Lung (tissue), 12 donors: ENCODE data around the gene STK24. TPM values are rescaled to one million over a fixed set of nuclear protein-coding genes. Genes with fewer than 3 reads are reported as not detected.

Experiments used
- ATAC-seq: fragments of 200-7000 bp; cut with Tn5 transposase; one replicate; pipeline ENCODE4 v1.9.1; 2020; ENCODE audit warnings: moderate number of reproducible peaks; ENCODE audit not compliant: insufficient read depth, low FRiP score
- DNase-seq, 3 donors: peaks; one replicate each; pipeline ENCODE4 v3.0.0-alpha.2; 2013 to 2017
- H3K27ac ChIP-seq, 2 donors: one replicate each; pipeline ENCODE4 v1.5.1; 2013; ENCODE audit warnings: mild to moderate bottlenecking in 2 of 2, moderate library complexity in 2 of 2, control low read depth in 1 of 2, inconsistent platforms in 1 of 2, low read depth in 1 of 2, low read length in 1 of 2
- H3K27me3 ChIP-seq, 3 donors: one replicate each; pipeline ENCODE4 v1.5.1; 2013; ENCODE audit warnings: low read length in 2 of 3; ENCODE audit not compliant: control insufficient read depth in 3 of 3, insufficient read depth in 3 of 3
- H3K36me3 ChIP-seq, 4 donors: one replicate each; pipeline ENCODE4 v1.5.1; 2013; ENCODE audit warnings: low read length in 4 of 4, mild to moderate bottlenecking in 1 of 4, moderate library complexity in 1 of 4; ENCODE audit not compliant: control insufficient read depth in 4 of 4, insufficient read depth in 4 of 4
- H3K4me1 ChIP-seq, 5 donors: one replicate each; pipeline ENCODE4 v1.5.1; 2013; ENCODE audit warnings: low read length in 5 of 5, mild to moderate bottlenecking in 2 of 5, moderate library complexity in 1 of 5; ENCODE audit not compliant: control insufficient read depth in 5 of 5, insufficient read depth in 5 of 5
- H3K4me3 ChIP-seq: one replicate; pipeline ENCODE4 v1.5.1; 2013; ENCODE audit warnings: mild to moderate bottlenecking, control low read depth, moderate library complexity
- H3K9ac ChIP-seq, 2 donors: one replicate each; pipeline ENCODE4 v1.5.1; 2013; ENCODE audit warnings: low read length in 2 of 2, control low read depth in 1 of 2; ENCODE audit not compliant: insufficient read depth in 1 of 2
- H3K9me3 ChIP-seq, 4 donors: one replicate each; pipeline ENCODE4 v1.5.1; 2013; ENCODE audit warnings: low read length in 3 of 4, mild to moderate bottlenecking in 1 of 4, moderate library complexity in 1 of 4; ENCODE audit not compliant: control insufficient read depth in 4 of 4, insufficient read depth in 3 of 4
- CTCF ChIP-seq: IDR thresholded peaks from 2 replicates; pipeline ENCODE4 v1.5.1; 2012; ENCODE audit warnings: mild to moderate bottlenecking; ENCODE audit errors: control extremely low read depth, extremely low read depth
- WGBS, 2 donors: extraction: QIAGEN DNeasy Blood & Tissue Kit; methylation state at CpG; one replicate each; pipeline ENCODE4 v1.1.7; 2013; 5-methylcytosine and 5-hydroxymethylcytosine counted together
- polyA plus RNA-seq, 2 donors: library from polyadenylated mRNA; stranded (reverse); fragments of 200-250 nt; gene quantifications; one replicate each; pipeline ENCODE4 v1.2.1, GENCODE V29; 2013
- total RNA-seq, 2 donors: library from RNA; depleted of rRNA in 1 of 2; stranded (reverse); fragments of >200 nt in 1 of 2; gene quantifications; one replicate each; pipeline ENCODE4 v1.2.1, GENCODE V29; 2014 to 2021
- donor health status: control.
- donor health status: control.
- donor health status: Bipolar disorder and iron deficiency.
- donor health status: healthy.
- donor health status: DM: yes; HTN: yes; CAD: no.

The STK24 gene
- total and polyA plus RNA-seq, 4 donors = 38.0 to 102 (median 64.5) TPM

- peaks cover 0 to 3% (median 0%) of the 10 kb centered on the region in 4 donors for H3K9me3 ChIP-seq
- no peak overlapping the region for H3K4me3 ChIP-seq
- 85 to 97% methylated on average over 5 of the region's 5 CpGs for WGBS, 2 donors
- H3K27ac ChIP-seq = no peak overlapping the region
- no peak for DNase-seq
- no peak overlapping the region for H3K9ac ChIP-seq
- peaks cover 0 to 15% (median 7%) of the 10 kb centered on the region in 4 donors for H3K36me3 ChIP-seq
- no peak for TF ChIP-seq CTCF
- no peak for ATAC-seq
- no peaks in the 10 kb centered on the region for H3K27me3 ChIP-seq
- H3K4me1 ChIP-seq = peaks cover 2 to 33% (median 10%) of the 10 kb centered on the region in 5 donors
These were observed 30.5 kb downstream of the STK24 start for GRCh38 chr13:98546402-98546801.

- no peak for TF ChIP-seq CTCF
- peaks cover 0 to under 1% (median 0%) of the 10 kb centered on the region in 4 donors for H3K9me3 ChIP-seq
- no peak overlapping the region for H3K4me3 ChIP-seq
- H3K27me3 ChIP-seq = no peaks in the 10 kb centered on the region
- no peak for DNase-seq
- peaks cover 5 to 43% (median 17%) of the 10 kb centered on the region in 5 donors for H3K4me1 ChIP-seq
- H3K27ac ChIP-seq = peak overlapping the region in 1 of 2 donors; percentile 54
- no peak for ATAC-seq
- WGBS, 2 donors = 87 to 91% methylated on average over 16 of the region's 16 CpGs
- H3K9ac ChIP-seq = no peak overlapping the region
- peaks cover 0 to 6% (median 2%) of the 10 kb centered on the region in 4 donors for H3K36me3 ChIP-seq
These were observed 32.7 kb downstream of the STK24 start for GRCh38 chr13:98544104-98544710.

- TF ChIP-seq CTCF = no peak
These were observed 33.4 kb downstream of the STK24 start for GRCh38 chr13:98543378-98544103.

More at GRCh38 chr13:98543378-98544103, 33.4 kb downstream of the STK24 start:
- Histone ChIP-seq H3K36me3 (peaks cover 0 to 7% (median 1%) of the 10 kb centered on the region in 4 donors), H3K9ac (no peak overlapping the region), H3K4me3 (no peak overlapping the region), H3K9me3 (no peaks in the 10 kb centered on the region), H3K27me3 (no peaks in the 10 kb centered on the region), H3K4me1 (peaks cover 5 to 43% (median 17%) of the 10 kb centered on the region in 5 donors), H3K27ac (peak overlapping the region in 1 of 2 donors; percentile 54)
- ATAC-seq (no peak), DNase-seq (no peak)
- 78 to 84% methylated on average over 25 of the region's 25 CpGs for WGBS, 2 donors
